GOT3 (cell line): ENCODE measurements around the gene PKNOX1.
"Not testable (repeated sequence)": the region's sequence is repeated elsewhere in the genome, so short reads cannot be mapped to it uniquely, and the experiment has no call there.

Experiments used
- DNase-seq: peaks from one replicate; lab custom pipeline; 2025; ENCODE audit warnings: mixed read lengths; lab: John Stamatoyannopoulos, UW

The PKNOX1 gene

DNA sequence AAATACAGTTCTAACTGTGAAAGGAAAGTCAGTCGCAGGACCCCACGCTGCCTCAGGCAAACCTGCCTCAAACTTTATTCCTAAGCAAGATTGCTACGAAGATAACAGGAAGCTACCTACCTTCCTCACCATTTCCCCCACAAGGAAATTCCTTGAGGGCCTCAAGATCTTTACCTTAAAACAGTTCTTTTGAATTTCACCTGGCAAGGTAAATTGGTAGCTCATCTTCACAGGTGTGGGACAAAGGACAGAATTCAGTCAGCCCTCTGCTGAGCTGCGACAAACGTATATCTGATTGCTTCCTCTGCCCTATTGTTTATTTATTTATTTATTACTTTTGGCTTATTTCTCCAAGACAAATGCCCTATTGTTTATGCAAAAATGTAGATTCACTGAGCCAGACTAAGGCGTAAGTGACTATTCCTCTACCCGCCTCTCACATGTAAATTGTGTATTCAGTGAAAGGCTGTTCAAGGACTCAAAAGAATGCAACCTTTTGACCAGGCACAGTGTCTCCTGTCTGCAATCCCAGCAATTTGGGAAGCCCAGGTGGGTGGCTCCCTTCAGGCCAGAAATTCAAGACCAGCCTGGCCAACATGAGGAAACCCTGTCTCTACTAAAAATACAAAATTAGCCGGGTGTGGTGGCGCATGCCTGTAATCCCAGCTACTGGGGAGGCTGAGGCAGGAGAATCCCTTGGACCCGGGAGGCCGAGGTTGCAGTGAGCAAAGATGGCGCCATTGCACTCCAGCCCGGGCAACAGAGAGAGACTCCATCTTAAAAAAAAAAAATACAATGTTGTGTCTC lies 17.3 kb upstream of the PKNOX1 start:
- DNase-seq: no peak

DNA sequence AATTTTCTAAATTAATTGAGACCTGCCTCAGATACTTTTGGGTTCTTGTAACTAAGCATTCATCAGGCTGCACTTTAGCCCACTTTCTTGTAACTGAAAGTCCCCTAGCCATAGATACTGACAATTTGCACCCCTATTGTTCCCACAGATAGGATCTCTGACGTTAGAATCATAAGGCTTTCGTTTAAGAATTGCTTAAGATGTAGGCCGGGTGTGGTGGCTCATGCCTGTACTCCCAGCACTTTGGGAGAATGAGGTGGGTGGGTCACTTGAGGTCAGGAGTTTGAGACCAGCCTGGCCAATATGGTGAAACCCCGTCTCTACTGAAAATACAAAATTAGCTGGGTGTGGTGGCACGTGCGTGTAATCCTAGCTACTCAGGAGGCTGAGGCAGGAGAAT lies 16.2 kb upstream of the PKNOX1 start:
- DNase-seq: not testable (repeated sequence)

DNA sequence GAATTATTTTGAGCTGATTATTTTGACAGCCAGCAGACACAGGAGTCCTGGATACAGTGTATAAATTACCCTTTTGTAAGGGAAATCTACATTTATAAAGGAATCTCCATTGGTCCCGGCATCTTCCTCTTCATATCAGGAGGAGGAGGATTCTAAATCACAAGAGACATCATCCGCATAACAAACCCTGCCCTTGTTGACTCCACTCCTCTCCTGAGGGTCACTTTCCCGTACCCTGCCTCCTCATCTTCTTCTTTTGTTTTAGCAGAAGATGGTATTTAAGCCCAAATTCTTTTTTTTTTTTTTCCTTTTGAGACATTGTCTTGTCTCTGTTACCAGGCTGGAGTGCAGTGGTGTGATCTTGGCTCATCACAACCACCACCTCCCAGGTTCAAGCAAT lies 14.6 kb upstream of the PKNOX1 start:
- no peak for DNase-seq

DNA sequence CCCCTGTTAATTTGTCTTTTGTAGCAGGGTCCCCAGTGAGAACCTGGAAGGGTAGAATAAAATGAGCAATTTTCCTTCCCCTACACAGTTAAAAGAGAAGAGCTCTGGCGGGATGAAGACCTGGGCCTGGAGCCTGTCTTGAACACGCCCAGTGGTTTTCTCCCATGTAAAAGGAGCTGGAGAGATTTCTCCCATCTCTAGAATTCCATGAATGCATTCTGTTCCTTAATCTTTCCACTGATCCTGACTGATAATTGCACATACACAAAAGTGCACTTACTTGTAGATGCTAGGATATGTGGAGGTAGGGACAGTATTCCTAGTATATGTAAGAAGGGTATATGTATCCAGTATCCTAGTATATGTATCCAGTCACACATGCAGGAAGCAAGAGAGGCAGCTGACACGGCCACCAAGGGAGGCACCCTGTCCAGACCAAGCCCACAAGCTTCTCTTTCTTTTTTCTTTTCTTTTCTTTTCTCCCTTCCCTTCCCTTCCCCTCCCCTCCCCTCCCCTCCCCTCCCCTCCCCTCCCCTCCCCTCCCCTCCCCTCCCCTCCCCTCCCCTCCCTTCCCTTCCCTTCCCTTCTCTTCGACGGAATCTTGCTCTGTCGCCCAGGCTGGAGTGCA lies 11.9 kb upstream of the PKNOX1 start:
- DNase-seq: no peak

DNA sequence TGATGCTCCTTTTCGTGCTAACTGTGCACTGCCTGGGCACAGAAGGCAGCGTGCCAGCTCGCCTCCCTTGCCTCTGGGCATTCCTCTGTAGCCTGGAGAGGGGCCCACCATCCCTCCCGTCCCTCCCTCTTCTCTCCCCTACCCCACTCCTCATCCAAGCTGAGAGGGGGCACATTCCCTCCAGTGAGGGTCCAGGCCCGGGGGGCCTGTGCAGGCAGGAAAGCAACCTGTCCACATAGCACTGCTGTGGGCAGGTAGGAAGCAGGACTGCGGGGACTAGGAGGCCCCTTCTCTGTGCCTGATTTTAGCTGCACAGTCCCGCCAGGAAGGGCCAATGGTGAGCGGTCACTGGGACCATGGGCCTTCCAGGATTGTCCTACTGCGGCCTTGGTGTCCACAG lies 10.3 kb upstream of the PKNOX1 start:
- DNase-seq: no peak

DNA sequence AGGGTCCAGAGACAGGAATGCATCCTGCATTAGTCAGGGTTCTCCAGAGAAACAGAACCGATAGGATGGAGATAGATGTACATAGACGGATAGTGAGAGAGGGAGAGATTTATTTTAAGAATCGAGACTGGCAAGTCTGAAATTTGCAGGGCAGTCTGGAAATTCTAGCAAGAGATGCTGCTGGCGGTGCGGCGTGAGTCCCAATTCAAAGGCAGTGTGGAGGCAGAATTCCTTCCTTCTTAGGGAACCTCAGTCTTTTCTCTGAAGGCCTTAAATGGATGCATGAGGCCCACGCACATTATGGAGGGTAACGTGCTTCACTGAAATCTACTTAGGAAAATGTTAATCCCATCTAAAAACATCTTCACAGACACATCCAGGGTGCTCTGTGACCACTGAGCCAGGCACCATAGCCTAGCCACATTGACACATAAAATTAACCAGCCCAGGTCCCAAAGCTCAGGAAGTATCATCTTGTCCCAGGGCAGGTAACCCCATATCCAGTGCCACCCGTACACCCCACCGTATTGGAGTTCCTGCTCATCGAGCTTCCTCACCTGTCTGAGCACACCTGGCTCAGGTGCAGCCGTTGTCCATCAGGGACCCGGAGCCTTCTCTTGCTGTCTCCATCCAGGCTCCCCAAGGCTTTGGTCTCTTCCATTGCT lies 9.7 kb upstream of the PKNOX1 start:
- no peak for DNase-seq

DNA sequence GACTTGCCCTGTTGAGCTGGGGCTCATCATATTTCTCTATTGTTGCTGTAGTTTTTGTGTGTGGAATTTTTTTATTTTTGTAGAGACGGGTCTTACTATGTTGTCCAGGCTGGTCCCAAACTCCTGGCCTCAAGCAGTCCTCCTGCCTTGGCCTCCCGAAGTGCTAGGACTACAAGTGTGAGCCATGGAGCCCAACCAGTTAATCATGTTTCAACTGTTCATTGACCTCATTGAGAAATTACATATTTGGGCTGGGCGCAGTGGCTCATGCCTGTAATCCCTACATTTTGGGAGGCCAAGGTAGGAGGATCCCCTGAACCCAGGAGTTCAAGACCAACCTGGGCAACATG lies 9.2 kb upstream of the PKNOX1 start:
- no peak for DNase-seq

DNA sequence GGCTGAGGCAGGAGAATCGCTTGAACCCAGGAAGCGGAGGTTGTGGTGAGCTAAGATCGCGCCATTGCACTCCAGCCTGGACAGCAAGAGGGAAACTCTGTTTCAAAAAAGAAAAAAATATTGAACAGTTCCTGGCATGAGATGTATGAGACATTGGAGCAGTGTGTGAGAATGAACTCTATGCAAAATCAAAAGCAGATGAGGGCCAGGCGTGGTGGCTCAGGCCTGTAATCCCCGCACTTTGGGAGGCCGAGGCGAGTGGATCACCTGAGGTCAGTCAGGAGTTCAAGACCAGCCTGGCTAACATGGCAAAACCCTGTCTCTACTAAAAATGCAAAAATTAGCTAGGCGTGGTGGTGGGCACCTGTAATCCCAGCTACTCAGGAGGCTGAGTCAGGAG lies 6.7 kb upstream of the PKNOX1 start:
- not testable (repeated sequence) for DNase-seq

DNA sequence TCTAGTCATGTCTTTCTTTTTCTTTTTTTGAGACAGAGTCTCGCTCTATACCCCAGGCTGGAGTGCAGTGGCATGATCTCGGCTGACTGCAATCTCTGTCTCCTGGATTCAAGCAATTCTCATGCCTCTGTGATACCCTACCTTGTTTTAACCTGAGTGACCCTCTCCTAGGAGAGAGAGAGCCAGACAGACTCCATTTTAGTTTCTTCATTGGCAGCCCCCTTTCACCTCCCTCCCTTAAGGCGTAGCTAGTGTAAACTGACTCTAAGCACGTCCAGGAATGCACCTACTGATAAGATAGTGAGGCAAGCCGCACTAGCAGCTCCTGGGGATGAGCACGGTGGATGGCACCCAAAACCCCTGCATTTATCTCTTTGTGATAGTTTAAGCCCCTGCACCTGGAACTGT lies 5.2 kb upstream of the PKNOX1 start:
- DNase-seq: no peak

DNA sequence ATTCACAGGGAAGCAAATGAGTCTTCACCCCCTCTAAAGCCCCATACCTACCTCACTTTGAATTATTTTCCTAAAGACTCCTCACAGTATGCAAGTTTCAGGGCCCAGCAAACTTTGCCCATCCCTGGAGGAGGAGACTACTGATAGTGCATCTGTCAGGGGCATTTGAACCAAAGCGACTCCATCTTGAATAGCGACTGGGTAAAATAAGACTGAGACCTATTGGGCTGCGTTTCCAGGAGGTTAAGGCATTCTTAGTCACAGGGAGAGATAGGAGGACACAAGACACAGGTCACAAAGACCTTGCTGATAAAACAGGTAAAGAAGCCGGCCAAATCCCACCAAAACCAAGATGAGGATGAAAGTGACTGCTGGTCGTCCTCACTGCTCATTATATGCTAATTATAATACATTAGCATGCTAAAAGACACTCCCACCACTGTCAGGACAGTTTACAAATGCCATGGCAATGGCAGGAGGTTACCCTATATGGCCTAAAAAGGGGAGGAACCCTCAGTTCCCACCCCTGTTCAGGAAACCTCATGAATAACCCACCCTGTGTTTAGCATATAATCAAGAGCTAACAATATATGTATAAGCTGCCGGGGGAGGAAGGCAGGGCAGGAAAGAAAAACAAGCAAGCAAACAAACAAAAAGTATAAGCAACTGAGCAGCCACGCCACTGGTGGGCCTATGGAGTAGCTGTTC lies 3.3 kb upstream of the PKNOX1 start:
- DNase-seq: no peak

DNA sequence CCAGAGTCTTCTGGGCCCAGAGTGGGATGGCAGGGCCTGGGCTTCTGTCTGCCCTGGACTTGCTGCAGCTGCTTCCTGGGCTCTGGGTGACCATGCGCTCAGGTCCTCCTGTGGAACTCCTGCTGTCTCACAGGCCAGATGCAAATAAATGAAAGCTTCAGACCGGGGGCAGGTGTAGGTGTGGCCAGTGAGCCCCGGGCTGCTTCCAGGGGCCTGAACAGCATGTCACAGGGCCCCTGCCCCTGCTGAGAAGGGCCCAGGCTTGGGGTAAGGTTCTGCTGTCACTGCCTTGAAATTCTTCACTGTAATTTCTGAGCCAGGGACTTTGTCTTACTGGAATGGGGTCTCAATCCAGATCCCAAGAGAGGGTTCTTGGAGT lies 2.5 kb upstream of the PKNOX1 start:
- DNase-seq: no peak

DNA sequence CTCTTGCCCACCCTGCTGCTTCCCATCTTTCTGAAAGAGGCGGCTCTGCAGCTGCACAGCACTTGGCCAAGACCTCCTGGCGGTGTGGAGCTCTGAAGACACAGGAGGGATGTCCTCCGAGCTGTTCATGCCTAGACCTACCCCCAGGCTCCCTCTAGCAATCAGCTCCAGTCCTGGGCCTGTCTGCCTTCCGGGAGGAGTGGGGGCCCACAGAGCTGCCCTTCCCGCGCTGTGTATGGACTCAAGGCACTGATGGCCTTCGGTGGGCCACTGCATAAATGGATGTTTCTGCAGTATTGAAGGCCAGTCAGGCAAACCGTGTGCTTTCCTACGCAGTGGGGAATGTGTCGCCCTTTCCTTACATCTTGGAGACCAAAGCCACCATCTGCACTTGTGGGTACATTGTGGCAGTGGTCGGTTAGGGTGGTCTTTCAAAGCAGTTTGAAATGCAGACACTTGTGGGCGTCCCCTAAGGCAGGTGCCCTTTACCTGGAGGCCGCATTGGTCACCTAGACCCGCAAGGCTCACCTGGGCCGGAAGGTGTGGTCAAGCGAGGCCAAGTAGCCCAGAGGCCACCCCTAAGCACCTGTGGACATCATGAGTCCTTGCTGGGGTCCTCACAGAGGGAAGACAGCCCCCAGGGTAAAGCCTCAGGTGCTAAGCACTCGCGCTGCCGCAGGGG lies 912 bp upstream of the PKNOX1 start:
- no peak for DNase-seq

DNA sequence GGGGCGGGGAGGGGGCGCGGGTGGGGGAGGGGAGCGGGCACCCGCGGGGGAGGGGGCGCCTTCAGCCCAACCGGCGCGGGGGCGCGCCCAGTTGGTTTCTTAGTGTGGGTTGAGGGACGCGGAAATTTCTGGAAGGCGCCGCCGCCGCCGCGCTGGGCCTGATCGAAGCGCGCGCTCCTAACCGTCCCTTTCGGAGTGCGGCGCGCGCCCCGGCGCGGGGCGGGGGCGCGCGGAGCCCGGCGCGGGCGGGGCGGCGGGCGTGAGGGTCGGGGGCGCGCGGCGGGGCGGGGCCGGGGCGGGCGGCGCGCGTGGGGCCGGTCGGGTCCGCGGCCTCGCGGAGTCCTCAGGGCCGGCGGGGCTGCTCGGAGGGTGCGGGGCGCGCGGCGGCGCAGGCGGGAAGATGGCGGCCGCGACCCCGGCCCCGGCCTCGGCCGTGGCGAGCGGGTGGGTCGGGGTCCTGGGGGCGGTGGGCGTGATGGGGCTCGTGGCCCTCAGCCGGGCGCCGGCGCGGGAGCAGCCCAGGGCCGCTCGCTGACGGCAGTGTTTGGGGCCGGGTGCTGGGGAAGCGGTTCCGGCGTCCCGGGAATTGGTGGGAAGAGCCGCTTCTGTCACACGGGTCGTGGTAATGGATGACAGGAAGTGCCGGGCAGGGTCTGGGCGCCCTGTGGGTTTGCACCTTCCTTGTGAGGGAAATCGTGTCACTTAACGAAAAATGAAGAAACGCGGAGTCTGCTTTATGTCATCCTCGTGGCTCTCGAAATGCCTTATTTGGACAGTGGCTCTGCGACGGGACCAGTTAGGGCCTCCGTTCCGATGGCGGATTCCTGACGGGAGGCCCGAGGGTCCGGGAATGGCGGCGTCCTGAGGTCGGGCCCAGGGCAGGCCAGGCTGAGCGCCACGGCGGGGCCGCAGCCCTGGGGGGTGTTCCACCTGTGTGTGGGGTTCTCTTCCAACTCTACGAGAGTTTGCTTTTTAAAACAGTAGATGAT lies 764 bp downstream of the PKNOX1 start:
- no peak for DNase-seq

DNA sequence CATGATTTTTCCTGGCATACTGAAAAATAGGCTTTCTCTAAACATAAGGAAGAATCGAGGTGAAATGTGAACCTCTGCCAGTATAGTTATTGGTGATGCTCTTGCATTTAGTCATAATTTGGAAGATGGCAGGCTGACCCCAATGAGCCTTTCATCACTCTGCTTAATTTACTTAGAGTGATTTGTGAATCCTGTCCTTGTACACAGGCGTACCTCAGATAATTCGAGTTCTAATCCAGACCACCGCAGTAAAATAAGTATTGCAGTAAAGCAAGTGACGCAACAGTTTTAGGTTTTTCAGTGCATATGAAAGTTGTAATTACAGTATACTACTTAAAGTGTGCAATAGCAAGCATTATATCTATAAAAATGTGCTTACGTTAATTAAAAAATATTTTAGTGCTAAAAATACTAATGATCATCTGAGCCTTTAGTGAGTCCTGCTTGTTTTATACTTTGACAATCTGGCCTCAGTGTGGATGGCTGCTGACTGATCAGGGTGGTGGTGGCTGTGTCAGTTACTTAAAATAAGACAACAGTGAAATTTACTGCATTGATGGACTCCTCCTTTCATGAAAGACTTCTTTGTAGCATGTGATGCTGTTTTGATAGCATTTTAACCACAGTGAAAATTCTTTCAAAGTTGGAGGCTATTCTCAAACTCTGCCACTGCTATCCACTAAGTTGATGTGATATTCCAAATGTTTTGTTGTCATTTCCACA lies 1.7 kb downstream of the PKNOX1 start:
- DNase-seq: no peak

DNA sequence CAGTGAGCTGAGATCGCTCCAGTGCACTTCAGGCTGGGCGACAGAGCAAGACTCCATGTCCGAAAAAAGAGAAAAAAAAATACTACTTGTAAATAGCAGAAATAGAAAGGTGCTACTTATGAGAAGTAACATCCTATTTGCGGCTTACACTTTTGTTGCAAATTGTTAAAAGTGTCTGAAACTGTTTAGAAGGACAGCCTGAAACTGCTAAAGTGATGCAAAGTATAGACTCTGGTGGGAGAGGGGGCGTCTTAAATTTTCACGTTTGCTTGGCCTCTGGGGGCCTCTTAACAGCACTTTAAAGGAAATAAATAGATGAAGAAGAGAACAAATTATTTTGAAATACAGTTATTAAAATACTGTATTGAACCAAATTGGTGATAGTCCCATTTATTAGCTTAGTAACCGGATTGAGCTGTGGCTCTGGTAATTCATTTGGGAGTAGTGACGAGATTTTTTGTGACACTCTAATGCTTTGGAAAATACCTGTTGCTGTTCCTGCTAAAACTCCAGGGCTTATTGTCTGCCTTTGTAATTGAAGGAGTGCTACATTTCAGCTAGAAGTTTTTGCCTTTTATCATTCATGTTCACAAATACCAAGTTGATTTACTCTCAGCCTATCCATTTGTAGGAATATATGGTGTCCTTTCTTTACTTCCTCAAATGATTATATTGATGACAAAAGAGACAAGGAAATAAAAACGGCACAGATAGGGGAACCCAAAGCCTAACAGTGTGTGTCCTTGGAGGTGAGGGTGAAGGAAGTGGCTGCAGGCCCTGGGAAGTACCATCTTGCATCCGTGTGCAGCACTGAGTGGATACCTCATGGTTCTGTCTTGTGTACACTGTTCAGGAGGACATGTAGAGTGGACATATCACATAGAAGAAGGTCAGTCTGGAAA lies 6.2 kb downstream of the PKNOX1 start:
- no peak for DNase-seq

DNA sequence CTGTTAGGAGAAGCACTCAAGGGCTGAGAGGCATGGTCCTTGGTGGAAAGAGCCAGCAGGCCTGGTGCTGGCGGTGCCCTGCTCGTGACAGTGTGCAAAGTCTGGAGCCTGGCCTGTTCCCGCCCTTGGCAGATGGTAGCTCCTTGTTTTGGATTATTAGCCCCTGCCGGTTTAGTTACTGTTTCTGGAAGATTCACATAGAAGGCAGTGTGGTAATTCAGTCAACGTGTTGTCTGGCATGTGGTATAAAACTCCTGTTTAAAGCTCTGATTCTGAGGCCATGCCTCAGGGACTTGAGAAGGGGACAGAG lies 6.8 kb downstream of the PKNOX1 start:
- no peak for DNase-seq

DNA sequence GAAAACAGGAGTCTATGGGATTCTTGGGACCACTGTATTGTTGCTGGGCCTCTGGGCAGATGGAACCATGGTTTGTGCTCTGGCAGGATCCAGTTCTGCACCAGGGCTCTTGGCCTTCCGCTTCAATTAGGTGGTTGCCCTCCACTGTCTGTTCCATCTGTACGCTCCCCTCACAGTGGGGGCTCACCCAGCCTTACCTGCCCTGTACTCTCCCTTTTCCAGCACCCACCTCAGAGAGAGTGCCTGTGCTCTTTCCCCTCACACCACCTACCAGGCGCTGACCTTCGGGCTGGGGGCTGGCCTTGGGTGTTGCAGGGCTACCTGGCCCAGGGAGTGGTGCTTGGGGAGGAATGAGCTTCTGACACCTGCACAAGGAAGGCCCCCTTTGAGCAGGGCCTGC lies 7.5 kb downstream of the PKNOX1 start:
- no peak for DNase-seq

DNA sequence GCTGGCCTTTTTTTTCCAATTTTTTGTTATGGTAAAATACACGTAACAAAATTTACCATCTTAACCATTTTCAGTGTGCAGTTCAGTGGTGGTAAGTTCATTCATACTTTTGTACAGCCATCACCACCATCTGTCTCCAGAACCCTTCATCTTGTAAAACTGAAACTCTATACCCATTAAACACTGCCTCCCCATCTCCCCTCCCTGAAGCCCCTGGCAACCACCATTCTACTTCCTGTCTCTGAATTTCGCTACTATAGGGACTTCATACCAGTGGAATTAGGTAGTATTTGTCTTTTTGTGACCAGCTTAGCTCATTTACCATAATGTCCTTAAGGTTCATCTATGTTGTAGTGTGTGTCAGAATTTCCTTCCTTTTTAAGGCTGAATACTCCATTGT lies 8.7 kb downstream of the PKNOX1 start:
- no peak for DNase-seq

DNA sequence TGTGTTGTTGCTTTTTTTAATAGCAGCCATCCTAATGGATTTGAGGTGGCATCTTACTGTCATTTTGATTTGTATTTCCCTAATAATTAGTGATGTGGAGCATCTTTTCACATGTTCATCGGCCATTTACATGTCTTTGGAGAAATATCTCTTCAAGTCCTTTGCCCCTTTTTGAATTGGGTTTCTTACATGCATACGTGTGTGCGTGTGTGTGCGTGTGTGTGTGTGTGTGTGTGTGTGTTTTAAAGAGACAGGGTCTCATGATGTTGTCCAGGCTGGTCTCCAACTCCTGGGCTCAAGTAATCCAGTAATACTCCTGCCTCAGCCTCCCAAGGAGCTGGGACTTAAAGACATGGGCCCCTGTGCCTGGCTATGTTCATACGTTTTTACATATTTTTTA lies 9.5 kb downstream of the PKNOX1 start:
- no peak for DNase-seq
